Tibial nerve (tissue), 4 donors: Measurements from ENCODE around the gene ZNF79.

Experiments
- EP300 ChIP-seq, 2 donors: sonication (generic); formaldehyde crosslinking; IDR thresholded peaks; one replicate each; pipeline ENCODE4 v1.6.1; 2017; ENCODE audit warnings: antibody characterized with exemption in 2 of 2, mild to moderate bottlenecking in 1 of 2
- POLR2A ChIP-seq, 2 donors: fragments of 450-650 bp; IDR thresholded peaks; one replicate each; pipeline ENCODE4 v1.6.1; 2017; ENCODE audit warnings: antibody characterized with exemption in 2 of 2, mild to moderate bottlenecking in 2 of 2, moderate library complexity in 2 of 2
- TF ChIP-seq, protein P1 (sequence below), 5 experiments: fragments of 200-600 bp in 3 of 5; fragments of 450-650 bp in 2 of 5; sonication (generic) in 3 of 5; IDR thresholded peaks; one replicate each; pipeline ENCODE4 v1.5.1; 2016 to 2019; ENCODE audit warnings: antibody characterized with exemption in 5 of 5, mild to moderate bottlenecking in 3 of 5, moderate library complexity in 2 of 5

DNA sequence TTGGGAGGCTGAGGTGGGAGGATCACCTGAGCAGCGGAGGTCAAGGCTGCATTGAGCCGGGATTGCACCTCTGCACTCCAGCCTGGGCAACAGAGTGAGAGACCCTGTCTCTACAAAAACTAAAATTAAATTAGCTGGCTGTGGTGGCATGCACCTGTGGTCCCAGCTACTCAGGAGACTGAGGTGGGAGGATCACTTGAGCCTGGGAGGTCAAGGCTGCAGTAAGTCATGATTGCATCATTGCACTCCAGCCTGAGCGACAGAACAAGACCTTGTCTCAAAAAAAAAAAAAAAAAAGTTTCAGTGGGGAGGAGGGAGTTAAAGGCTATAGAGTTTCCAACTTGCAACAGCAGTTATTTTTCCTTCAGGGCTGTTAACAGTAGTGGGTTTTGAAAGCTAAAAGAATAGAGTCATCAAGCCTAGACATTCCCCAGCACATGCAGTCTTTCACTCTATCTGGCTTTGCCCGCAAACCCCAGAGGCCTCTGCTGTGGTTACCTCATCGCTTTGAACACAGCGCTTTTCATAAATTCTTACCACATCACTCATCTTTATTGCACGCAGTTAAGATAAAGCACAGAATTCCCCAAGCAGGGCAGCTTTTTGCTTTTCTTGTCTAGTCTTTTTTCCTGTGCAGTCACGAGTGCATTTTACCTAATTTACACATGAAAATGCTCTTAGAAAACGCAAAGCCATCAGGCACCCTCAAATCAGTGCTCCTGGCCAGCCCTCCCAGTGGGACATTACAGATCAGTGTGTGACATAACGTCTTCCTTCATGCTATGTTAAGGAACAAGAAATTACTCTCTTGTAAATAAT is 35.9 kb upstream of the ZNF79 start:
- TF ChIP-seq, protein P1, sequence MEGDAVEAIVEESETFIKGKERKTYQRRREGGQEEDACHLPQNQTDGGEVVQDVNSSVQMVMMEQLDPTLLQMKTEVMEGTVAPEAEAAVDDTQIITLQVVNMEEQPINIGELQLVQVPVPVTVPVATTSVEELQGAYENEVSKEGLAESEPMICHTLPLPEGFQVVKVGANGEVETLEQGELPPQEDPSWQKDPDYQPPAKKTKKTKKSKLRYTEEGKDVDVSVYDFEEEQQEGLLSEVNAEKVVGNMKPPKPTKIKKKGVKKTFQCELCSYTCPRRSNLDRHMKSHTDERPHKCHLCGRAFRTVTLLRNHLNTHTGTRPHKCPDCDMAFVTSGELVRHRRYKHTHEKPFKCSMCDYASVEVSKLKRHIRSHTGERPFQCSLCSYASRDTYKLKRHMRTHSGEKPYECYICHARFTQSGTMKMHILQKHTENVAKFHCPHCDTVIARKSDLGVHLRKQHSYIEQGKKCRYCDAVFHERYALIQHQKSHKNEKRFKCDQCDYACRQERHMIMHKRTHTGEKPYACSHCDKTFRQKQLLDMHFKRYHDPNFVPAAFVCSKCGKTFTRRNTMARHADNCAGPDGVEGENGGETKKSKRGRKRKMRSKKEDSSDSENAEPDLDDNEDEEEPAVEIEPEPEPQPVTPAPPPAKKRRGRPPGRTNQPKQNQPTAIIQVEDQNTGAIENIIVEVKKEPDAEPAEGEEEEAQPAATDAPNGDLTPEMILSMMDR (IDR thresholded peaks at IDR 0.05), result peak in 1 of 5 experiments; percentile 12
- TF ChIP-seq POLR2A (IDR thresholded peaks at IDR 0.05) (no peak), EP300 (IDR thresholded peaks at IDR 0.05) (peak; percentile 18 to 79)
